Mesendoderm (in vitro differentiated cells): ENCODE data around the gene MTR.
A peak's percentile ranks its signal among the peaks of the same experiment; 100 is the strongest.

Source experiments
- DNase-seq: peaks from one replicate; pipeline ENCODE4 v3.0.0; 2013
- H2AK5ac ChIP-seq: 2 replicates; pipeline ENCODE4 v1.6.1; 2013; ENCODE audit warnings: low read length, inconsistent platforms
- H2BK120ac ChIP-seq: 2 replicates; pipeline ENCODE4 v1.6.1; 2013; ENCODE audit warnings: low read depth, mild to moderate bottlenecking, low read length, moderate library complexity, mixed read lengths
- H2BK15ac ChIP-seq: replicated peaks from 2 replicates; pipeline ENCODE4 v1.6.1; 2013; ENCODE audit warnings: low read depth, mild to moderate bottlenecking, moderate library complexity
- H2BK5ac ChIP-seq: 2 replicates; pipeline ENCODE4 v1.6.1; 2013; ENCODE audit warnings: low read length, inconsistent platforms
- H3K18ac ChIP-seq: 2 replicates; pipeline ENCODE4 v1.6.1; 2013; ENCODE audit warnings: mild to moderate bottlenecking, low read length, mixed read lengths
- H3K23ac ChIP-seq: one replicate; pipeline ENCODE4 v1.6.1; 2013; ENCODE audit warnings: low read length
- H3K27ac ChIP-seq: 2 replicates; pipeline ENCODE4 v1.5.1; 2013; ENCODE audit warnings: low read depth, mild to moderate bottlenecking, inconsistent platforms, low read length, moderate library complexity
- H3K27me3 ChIP-seq: 2 replicates; pipeline ENCODE4 v1.6.1; 2013; ENCODE audit warnings: low read length, control low read depth, mild to moderate bottlenecking, inconsistent platforms; ENCODE audit not compliant: insufficient read depth, poor library complexity
- H3K36me3 ChIP-seq: 2 replicates; pipeline ENCODE4 v1.6.1; 2013; ENCODE audit warnings: low read length, inconsistent platforms; ENCODE audit not compliant: control insufficient read depth, insufficient read depth
- H3K4ac ChIP-seq: one replicate; pipeline ENCODE4 v1.6.1; 2013; ENCODE audit warnings: low read depth, mild to moderate bottlenecking, low read length, moderate library complexity
- H3K4me1 ChIP-seq: 2 replicates; pipeline ENCODE4 v1.6.1; 2013; ENCODE audit warnings: low read depth, low read length, inconsistent platforms; ENCODE audit not compliant: control insufficient read depth
- H3K4me2 ChIP-seq: 2 replicates; pipeline ENCODE4 v1.6.1; 2013; ENCODE audit warnings: low read length
- H3K4me3 ChIP-seq: 2 replicates; pipeline ENCODE4 v1.5.1; 2013; ENCODE audit warnings: mild to moderate bottlenecking, low read length
- H3K56ac ChIP-seq: one replicate; pipeline ENCODE4 v1.6.1; 2013; ENCODE audit warnings: low read length
- H3K79me1 ChIP-seq: 2 replicates; pipeline ENCODE4 v1.6.1; 2013; ENCODE audit warnings: low read length, inconsistent platforms
- H3K79me2 ChIP-seq: 2 replicates; pipeline ENCODE4 v1.6.1; 2013; ENCODE audit warnings: mild to moderate bottlenecking, low read length; ENCODE audit not compliant: control insufficient read depth, insufficient read depth
- H3K9ac ChIP-seq: 2 replicates; pipeline ENCODE4 v1.6.1; 2013; ENCODE audit warnings: low read length, inconsistent platforms
- H4K5ac ChIP-seq: one replicate; pipeline ENCODE4 v1.6.1; 2013; ENCODE audit warnings: low read length
- H4K8ac ChIP-seq: one replicate; pipeline ENCODE4 v1.6.1; 2013; ENCODE audit warnings: low read depth, mild to moderate bottlenecking, control low read depth, low read length, moderate library complexity
- WGBS: extraction: QIAGEN DNeasy Blood & Tissue Kit; methylation state at CpG from one replicate; pipeline ENCODE4 v1.1.7; 2013; ENCODE audit warnings: low lambda C conversion rate, missing lambda C conversion rate; ENCODE audit not compliant: insufficient coverage; ENCODE audit errors: extremely low coverage; 5-methylcytosine and 5-hydroxymethylcytosine counted together

Gene MTR

DNA sequence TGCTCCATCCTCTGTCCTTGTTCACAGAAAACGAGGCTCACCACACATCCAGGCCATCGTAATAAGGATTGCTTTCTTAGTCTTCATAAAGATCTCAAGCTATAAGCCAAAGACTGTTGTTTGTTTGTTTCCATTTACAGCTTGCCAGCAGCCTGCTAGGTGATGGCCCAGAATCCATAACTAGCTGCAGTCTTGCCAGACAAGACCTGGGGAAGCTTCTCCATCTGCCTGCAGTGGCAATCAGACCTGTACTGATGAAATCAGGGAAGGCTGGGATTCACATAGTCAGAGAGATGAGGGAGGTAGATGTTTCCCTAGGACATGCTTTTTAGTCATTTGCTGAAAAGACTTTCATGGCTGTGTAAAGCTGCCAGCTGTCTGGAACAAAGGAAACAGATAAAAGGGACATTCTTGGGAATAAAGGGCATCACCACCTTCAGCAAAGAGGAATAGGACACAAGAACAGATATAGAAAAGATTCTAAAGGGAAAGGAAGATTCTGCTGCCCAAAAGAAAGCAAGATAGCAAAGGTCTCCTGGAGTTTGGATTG is 158.1 kb downstream of the MTR start:
- no peak overlapping the region for H3K18ac ChIP-seq
- no peaks in the 10 kb centered on the region for H3K79me1 ChIP-seq
- H3K4me3 ChIP-seq: no peak overlapping the region
- no peaks in the 10 kb centered on the region for H3K36me3 ChIP-seq
- no peak overlapping the region for H3K4me2 ChIP-seq
- no peak overlapping the region for H3K4ac ChIP-seq
- H4K5ac ChIP-seq: no peak overlapping the region
- H2BK120ac ChIP-seq: no peak overlapping the region
- H3K27me3 ChIP-seq: no peaks in the 10 kb centered on the region
- no peak overlapping the region for H3K56ac ChIP-seq
- no CpG with 5 or more reads among the region's 2 CpGs for WGBS
- H4K8ac ChIP-seq: no peak overlapping the region
- H3K9ac ChIP-seq: no peak overlapping the region
- no peak overlapping the region for H2BK5ac ChIP-seq
- DNase-seq: peak; percentile 14
- no peak overlapping the region for H2BK15ac ChIP-seq
- no peak overlapping the region for H2AK5ac ChIP-seq
- peaks cover 5% of the 10 kb centered on the region for H3K4me1 ChIP-seq
- H3K23ac ChIP-seq: no peak overlapping the region
- H3K79me2 ChIP-seq: no peaks in the 10 kb centered on the region
- H3K27ac ChIP-seq: no peak overlapping the region
